Hepatocyte (in vitro differentiated cells): Measurements from ENCODE around the gene NUDT12.

Source experiments
- CTCF ChIP-seq: fragments of 200-600 bp; sonication (generic); IDR thresholded peaks from 2 replicates; pipeline ENCODE4 v1.5.1; 2016; ENCODE audit warnings: antibody characterized with exemption, mild to moderate bottlenecking; ENCODE audit not compliant: poor library complexity
- EZH2 ChIP-seq: fragments of 200-600 bp; sonication (generic); IDR thresholded peaks from 2 replicates; pipeline ENCODE4 v1.6.1; 2016; ENCODE audit warnings: antibody characterized with exemption, mild to moderate bottlenecking, borderline replicate concordance
- EZH2phosphoT487 ChIP-seq: fragments of 200-600 bp; sonication (generic); IDR thresholded peaks from one replicate; pipeline ENCODE4 v1.6.1; 2018; ENCODE audit warnings: antibody characterized with exemption, mild to moderate bottlenecking, low read depth, moderate library complexity; ENCODE audit not compliant: unreplicated experiment, severe bottlenecking

- TF ChIP-seq CTCF: no peak
- no peak for TF ChIP-seq EZH2
- no peak for TF ChIP-seq EZH2phosphoT487
Measured at GRCh38 chr5:103512500-103512899, 50.1 kb downstream of the NUDT12 start.
